Suprapubic skin (tissue), 2 donors: ENCODE measurements around the gene NUP153.

ENCODE experiments used
- EP300 ChIP-seq: sonication (generic); formaldehyde crosslinking; IDR thresholded peaks from one replicate; pipeline ENCODE4 v1.6.1; 2017; ENCODE audit warnings: antibody characterized with exemption
- POLR2A ChIP-seq, 2 donors: fragments of 450-650 bp; IDR thresholded peaks; one replicate each; pipeline ENCODE4 v1.6.1; 2017; ENCODE audit warnings: antibody characterized with exemption in 2 of 2, mild to moderate bottlenecking in 2 of 2, moderate library complexity in 2 of 2

- TF ChIP-seq EP300 (no peak), POLR2A (IDR thresholded peaks at IDR 0.05) (no peak)
These were observed 33.0 kb downstream of the NUP153 start for GRCh38 chr6:17673543-17674254.
